HEK293 (cell line): Measurements from ENCODE around the gene UCP2.

Source experiments
- CTCF ChIA-PET: fragments of 350-600 bp; formaldehyde crosslinking; extraction: SDS; loops from one replicate; lab custom pipeline; 2021; ENCODE audit warnings: antibody characterized with exemption; lab: Yijun Ruan, JAX
- POLR2A ChIA-PET: fragments of 300-600 bp; formaldehyde crosslinking; extraction: SDS; loops from one replicate; lab custom pipeline; 2020; ENCODE audit warnings: antibody characterized with exemption, inconsistent platforms; lab: Yijun Ruan, JAX
- H3K27ac ChIP-seq: fragments of 200-500 bp; sonication (Bioruptor generic); 2 replicates; pipeline ENCODE4 v1.5.1; 2014; ENCODE audit warnings: low read depth, low read length, control low read depth, inconsistent platforms; ENCODE audit errors: extremely low read depth
- H3K36me3 ChIP-seq, 2 experiments: fragments of 200-500 bp in 1 of 2; sonication (Bioruptor generic) in 1 of 2; 1 replicate in 1 of 2; 2 replicates in 1 of 2; pipeline ENCODE4 v1.5.1; 2014 to 2017; ENCODE audit warnings: inconsistent platforms in 2 of 2, low read length in 2 of 2; ENCODE audit not compliant: control insufficient read depth in 2 of 2, insufficient read depth in 1 of 2
- H3K4me1 ChIP-seq: fragments of 200-500 bp; sonication (Bioruptor generic); 2 replicates; pipeline ENCODE4 v1.5.1; 2014; ENCODE audit warnings: mild to moderate bottlenecking, low read length, inconsistent platforms; ENCODE audit not compliant: control insufficient read depth, insufficient read depth
- H3K4me3 ChIP-seq: 2 replicates; pipeline ENCODE4 v1.5.1; 2011; ENCODE audit warnings: low read depth, mild to moderate bottlenecking, control low read depth, low read length, moderate library complexity
- H3K9me3 ChIP-seq: fragments of 200-500 bp; sonication (Bioruptor generic); 2 replicates; pipeline ENCODE4 v1.5.1; 2014; ENCODE audit warnings: low read depth, low read length, inconsistent platforms; ENCODE audit not compliant: control insufficient read depth, insufficient read depth
- BCL11A ChIP-seq: fragments of 450-650 bp; formaldehyde crosslinking; IDR thresholded peaks from 2 replicates; pipeline ENCODE4 v1.5.1; 2016; ENCODE audit warnings: low read depth, missing biosample characterization, missing genetic modification characterization
- GLI2 ChIP-seq: fragments of 450-650 bp; formaldehyde crosslinking; IDR thresholded peaks from 2 replicates; pipeline ENCODE4; 2017; ENCODE audit warnings: missing biosample characterization, missing genetic modification characterization, low read depth, borderline replicate concordance
- GLIS1 ChIP-seq: fragments of 450-650 bp; formaldehyde crosslinking; IDR thresholded peaks from 2 replicates; pipeline ENCODE4 v1.5.1; 2016; ENCODE audit warnings: missing biosample characterization, missing genetic modification characterization
- HOXD13 ChIP-seq: sonication (generic); formaldehyde crosslinking; IDR thresholded peaks from 2 replicates; pipeline ENCODE4 v1.8.0; 2022; ENCODE audit warnings: missing genetic modification reagents, borderline replicate concordance
- PBX3 ChIP-seq: sonication (generic); formaldehyde crosslinking; IDR thresholded peaks from 2 replicates; pipeline ENCODE4 v1.8.1; 2022; ENCODE audit warnings: mild to moderate bottlenecking, moderate library complexity, missing genetic modification reagents
- ZBTB26 ChIP-seq: fragments of 450-650 bp; formaldehyde crosslinking; optimal IDR thresholded peaks from 2 replicates; pipeline ENCODE3; 2016; ENCODE audit warnings: missing biosample characterization, mild to moderate bottlenecking, missing genetic modification characterization
- ZBTB48 ChIP-seq: fragments of 450-650 bp; formaldehyde crosslinking; IDR thresholded peaks from 2 replicates; pipeline ENCODE4 v1.5.1; 2016; ENCODE audit warnings: missing biosample characterization, missing genetic modification characterization
- ZIC2 ChIP-seq: fragments of 450-650 bp; formaldehyde crosslinking; IDR thresholded peaks from 2 replicates; pipeline ENCODE4 v1.5.1; 2016; ENCODE audit warnings: missing biosample characterization, missing genetic modification characterization
- ZNF19 ChIP-seq: fragments of 450-650 bp; formaldehyde crosslinking; IDR thresholded peaks from 2 replicates; pipeline ENCODE4; 2016; ENCODE audit warnings: missing biosample characterization, missing genetic modification characterization, low read depth
- ZNF214 ChIP-seq: fragments of 450-650 bp; formaldehyde crosslinking; IDR thresholded peaks from 2 replicates; pipeline ENCODE4 v1.5.1; 2017; ENCODE audit warnings: missing biosample characterization, mild to moderate bottlenecking, missing genetic modification characterization, borderline replicate concordance
- ZNF26 ChIP-seq: fragments of 450-650 bp; formaldehyde crosslinking; IDR thresholded peaks from 2 replicates; pipeline ENCODE4 v1.5.1; 2016; ENCODE audit warnings: missing biosample characterization, missing genetic modification characterization
- ZNF558 ChIP-seq: fragments of 450-650 bp; formaldehyde crosslinking; IDR thresholded peaks from 2 replicates; pipeline ENCODE4 v1.5.1; 2016; ENCODE audit warnings: missing biosample characterization, missing genetic modification characterization
- ZSCAN5A ChIP-seq: fragments of 450-650 bp; formaldehyde crosslinking; IDR thresholded peaks from 2 replicates; pipeline ENCODE4 v1.5.1; 2016; ENCODE audit warnings: missing biosample characterization, missing genetic modification characterization
- TF ChIP-seq, protein P1 (sequence below): fragments of 450-650 bp; formaldehyde crosslinking; IDR thresholded peaks from 2 replicates; pipeline ENCODE4 v1.5.1; 2017; ENCODE audit warnings: missing biosample characterization, missing genetic modification characterization

Gene UCP2

GRCh38 chr11:74022546-74022945 is 39.9 kb upstream of the UCP2 start (continued):
- TF ChIP-seq ZNF214 (tag by site-specific recombination) = no peak
- TF ChIP-seq PBX3 = no peak
- TF ChIP-seq, all 188 proteins: peak for 0

GRCh38 chr11:74021998-74022397 is 39.4 kb upstream of the UCP2 start:
- no peaks in the 10 kb centered on the region for H3K4me1 ChIP-seq
- ChIA-PET POLR2A (no interaction called here), CTCF (no interaction called here)
- peaks cover 0 to 40% of the 10 kb centered on the region in 2 experiments; a peak in 1 of 3 replicates for H3K36me3 ChIP-seq
- no peak overlapping the region for H3K4me3 ChIP-seq
- no peak for TF ChIP-seq ZNF19 (tag by site-specific recombination)
- TF ChIP-seq, protein P1, sequence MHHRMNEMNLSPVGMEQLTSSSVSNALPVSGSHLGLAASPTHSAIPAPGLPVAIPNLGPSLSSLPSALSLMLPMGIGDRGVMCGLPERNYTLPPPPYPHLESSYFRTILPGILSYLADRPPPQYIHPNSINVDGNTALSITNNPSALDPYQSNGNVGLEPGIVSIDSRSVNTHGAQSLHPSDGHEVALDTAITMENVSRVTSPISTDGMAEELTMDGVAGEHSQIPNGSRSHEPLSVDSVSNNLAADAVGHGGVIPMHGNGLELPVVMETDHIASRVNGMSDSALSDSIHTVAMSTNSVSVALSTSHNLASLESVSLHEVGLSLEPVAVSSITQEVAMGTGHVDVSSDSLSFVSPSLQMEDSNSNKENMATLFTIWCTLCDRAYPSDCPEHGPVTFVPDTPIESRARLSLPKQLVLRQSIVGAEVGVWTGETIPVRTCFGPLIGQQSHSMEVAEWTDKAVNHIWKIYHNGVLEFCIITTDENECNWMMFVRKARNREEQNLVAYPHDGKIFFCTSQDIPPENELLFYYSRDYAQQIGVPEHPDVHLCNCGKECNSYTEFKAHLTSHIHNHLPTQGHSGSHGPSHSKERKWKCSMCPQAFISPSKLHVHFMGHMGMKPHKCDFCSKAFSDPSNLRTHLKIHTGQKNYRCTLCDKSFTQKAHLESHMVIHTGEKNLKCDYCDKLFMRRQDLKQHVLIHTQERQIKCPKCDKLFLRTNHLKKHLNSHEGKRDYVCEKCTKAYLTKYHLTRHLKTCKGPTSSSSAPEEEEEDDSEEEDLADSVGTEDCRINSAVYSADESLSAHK (tag by site-specific recombination) = no peak
- H3K27ac ChIP-seq = no peak overlapping the region
- no peaks in the 10 kb centered on the region for H3K9me3 ChIP-seq

- H3K36me3 ChIP-seq = peaks cover 0 to 45% of the 10 kb centered on the region in 2 experiments; a peak in 1 of 3 replicates
- CTCF ChIA-PET = interaction anchor here (0.6 kb wide), 1 partner anchor 436 kb away, joined by 3 read pairs; no protein-coding TSS in a partner anchor
- no peak overlapping the region for H3K27ac ChIP-seq
- POLR2A ChIA-PET = interaction anchor here (0.5 kb wide), 1 partner anchor 167 kb away, joined by 3 read pairs; no protein-coding TSS in a partner anchor
- no peak overlapping the region for H3K4me3 ChIP-seq
- H3K4me1 ChIP-seq = no peaks in the 10 kb centered on the region
- TF ChIP-seq ZNF558 (no peak), ZBTB26 (tag by site-specific recombination) (no peak), ZIC2 (tag by site-specific recombination) (no peak), HOXD13 (no peak), ZSCAN5A (no peak), GLIS1 (no peak), BCL11A (tag by site-specific recombination) (no peak), GLI2 (no peak), ZNF26 (tag by site-specific recombination) (no peak), ZBTB48 (tag by site-specific recombination) (no peak)
- no peaks in the 10 kb centered on the region for H3K9me3 ChIP-seq
Observed at GRCh38 chr11:74020539-74020938, 37.9 kb upstream of the UCP2 start.
